ENCODE results near the gene FXYD6. TPM values are rescaled to one million over a fixed set of nuclear protein-coding genes. Genes with fewer than 3 reads are reported as not detected.

The FXYD6 gene
- total and polyA plus RNA-seq, 4 donors = 4.7 to 22.5 (median 12.3) TPM

GRCh38 chr11:117834838-117835443 lies 41.5 kb downstream of the FXYD6 start:
- Histone ChIP-seq H3K4me3 (ENCODE audit: low read depth in 1 of 3, low read length in 3 of 3) (no peak overlapping the region), H3K27me3 (ENCODE audit: control insufficient read depth in 4 of 4, insufficient read depth in 4 of 4, low read length in 3 of 4) (no peaks in the 10 kb centered on the region), H3K36me3 (ENCODE audit: control insufficient read depth in 4 of 4, insufficient read depth in 3 of 4, low read depth in 1 of 4, low read length in 3 of 4) (no peaks in the 10 kb centered on the region), H3K4me1 (ENCODE audit: control insufficient read depth in 4 of 4, insufficient read depth in 4 of 4, low read length in 3 of 4) (no peaks in the 10 kb centered on the region), H3K9ac (ENCODE audit: low read depth in 1 of 2, low read length in 2 of 2) (no peak overlapping the region), H3K9me3 (ENCODE audit: control insufficient read depth in 4 of 4, low read length in 3 of 4) (no peaks in the 10 kb centered on the region), H3K27ac (ENCODE audit: low read depth in 1 of 2, low read length in 2 of 2) (no peak overlapping the region)
- DNase-seq (ENCODE audit: low spot score) = no peak
- WGBS = 94% methylated on average over 17 of the region's 17 CpGs
- TF ChIP-seq, protein P1, sequence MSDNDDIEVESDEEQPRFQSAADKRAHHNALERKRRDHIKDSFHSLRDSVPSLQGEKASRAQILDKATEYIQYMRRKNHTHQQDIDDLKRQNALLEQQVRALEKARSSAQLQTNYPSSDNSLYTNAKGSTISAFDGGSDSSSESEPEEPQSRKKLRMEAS (IDR thresholded peaks at IDR 0.05) = no peak
- TF ChIP-seq, protein P2, sequence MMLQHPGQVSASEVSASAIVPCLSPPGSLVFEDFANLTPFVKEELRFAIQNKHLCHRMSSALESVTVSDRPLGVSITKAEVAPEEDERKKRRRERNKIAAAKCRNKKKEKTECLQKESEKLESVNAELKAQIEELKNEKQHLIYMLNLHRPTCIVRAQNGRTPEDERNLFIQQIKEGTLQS (IDR thresholded peaks at IDR 0.05) = no peak
- TF ChIP-seq YY1 (IDR thresholded peaks at IDR 0.05) = no peak
- TF ChIP-seq FOXA2 (IDR thresholded peaks at IDR 0.05) = no peak
- TF ChIP-seq NR2F2 (IDR thresholded peaks at IDR 0.05) = no peak
- TF ChIP-seq TAF1 (conservative IDR thresholded peaks at IDR 0.05) = no peak
- TF ChIP-seq HNF4A (conservative IDR thresholded peaks at IDR 0.05) = no peak
- TF ChIP-seq SP1 (IDR thresholded peaks at IDR 0.05) = no peak
- no peak for TF ChIP-seq EGR1 (IDR thresholded peaks at IDR 0.05; ENCODE audit: low read depth in 2 of 2)
- TF ChIP-seq, protein P3, sequence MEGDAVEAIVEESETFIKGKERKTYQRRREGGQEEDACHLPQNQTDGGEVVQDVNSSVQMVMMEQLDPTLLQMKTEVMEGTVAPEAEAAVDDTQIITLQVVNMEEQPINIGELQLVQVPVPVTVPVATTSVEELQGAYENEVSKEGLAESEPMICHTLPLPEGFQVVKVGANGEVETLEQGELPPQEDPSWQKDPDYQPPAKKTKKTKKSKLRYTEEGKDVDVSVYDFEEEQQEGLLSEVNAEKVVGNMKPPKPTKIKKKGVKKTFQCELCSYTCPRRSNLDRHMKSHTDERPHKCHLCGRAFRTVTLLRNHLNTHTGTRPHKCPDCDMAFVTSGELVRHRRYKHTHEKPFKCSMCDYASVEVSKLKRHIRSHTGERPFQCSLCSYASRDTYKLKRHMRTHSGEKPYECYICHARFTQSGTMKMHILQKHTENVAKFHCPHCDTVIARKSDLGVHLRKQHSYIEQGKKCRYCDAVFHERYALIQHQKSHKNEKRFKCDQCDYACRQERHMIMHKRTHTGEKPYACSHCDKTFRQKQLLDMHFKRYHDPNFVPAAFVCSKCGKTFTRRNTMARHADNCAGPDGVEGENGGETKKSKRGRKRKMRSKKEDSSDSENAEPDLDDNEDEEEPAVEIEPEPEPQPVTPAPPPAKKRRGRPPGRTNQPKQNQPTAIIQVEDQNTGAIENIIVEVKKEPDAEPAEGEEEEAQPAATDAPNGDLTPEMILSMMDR (IDR thresholded peaks at IDR 0.05; ENCODE audit: low read depth, low read length, missing input control) = no peak
- TF ChIP-seq RAD21 (IDR thresholded peaks at IDR 0.05) = no peak
- no peak for TF ChIP-seq FOXA1 (IDR thresholded peaks at IDR 0.05)
- TF ChIP-seq HNF4G (IDR thresholded peaks at IDR 0.05) = no peak
- TF ChIP-seq GABPA (IDR thresholded peaks at IDR 0.05 in 1 of 2, conservative IDR thresholded peaks at IDR 0.05 in 1 of 2) = no peak
- no peak for TF ChIP-seq REST (IDR thresholded peaks at IDR 0.05)
- TF ChIP-seq RXRA (IDR thresholded peaks at IDR 0.05) = no peak
- no peak for TF ChIP-seq JUND (IDR thresholded peaks at IDR 0.05)
- TF ChIP-seq, protein P4, sequence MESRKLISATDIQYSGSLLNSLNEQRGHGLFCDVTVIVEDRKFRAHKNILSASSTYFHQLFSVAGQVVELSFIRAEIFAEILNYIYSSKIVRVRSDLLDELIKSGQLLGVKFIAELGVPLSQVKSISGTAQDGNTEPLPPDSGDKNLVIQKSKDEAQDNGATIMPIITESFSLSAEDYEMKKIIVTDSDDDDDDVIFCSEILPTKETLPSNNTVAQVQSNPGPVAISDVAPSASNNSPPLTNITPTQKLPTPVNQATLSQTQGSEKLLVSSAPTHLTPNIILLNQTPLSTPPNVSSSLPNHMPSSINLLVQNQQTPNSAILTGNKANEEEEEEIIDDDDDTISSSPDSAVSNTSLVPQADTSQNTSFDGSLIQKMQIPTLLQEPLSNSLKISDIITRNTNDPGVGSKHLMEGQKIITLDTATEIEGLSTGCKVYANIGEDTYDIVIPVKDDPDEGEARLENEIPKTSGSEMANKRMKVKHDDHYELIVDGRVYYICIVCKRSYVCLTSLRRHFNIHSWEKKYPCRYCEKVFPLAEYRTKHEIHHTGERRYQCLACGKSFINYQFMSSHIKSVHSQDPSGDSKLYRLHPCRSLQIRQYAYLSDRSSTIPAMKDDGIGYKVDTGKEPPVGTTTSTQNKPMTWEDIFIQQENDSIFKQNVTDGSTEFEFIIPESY (IDR thresholded peaks at IDR 0.05) = no peak
